ENCODE data around the gene MATCAP1.

DNA sequence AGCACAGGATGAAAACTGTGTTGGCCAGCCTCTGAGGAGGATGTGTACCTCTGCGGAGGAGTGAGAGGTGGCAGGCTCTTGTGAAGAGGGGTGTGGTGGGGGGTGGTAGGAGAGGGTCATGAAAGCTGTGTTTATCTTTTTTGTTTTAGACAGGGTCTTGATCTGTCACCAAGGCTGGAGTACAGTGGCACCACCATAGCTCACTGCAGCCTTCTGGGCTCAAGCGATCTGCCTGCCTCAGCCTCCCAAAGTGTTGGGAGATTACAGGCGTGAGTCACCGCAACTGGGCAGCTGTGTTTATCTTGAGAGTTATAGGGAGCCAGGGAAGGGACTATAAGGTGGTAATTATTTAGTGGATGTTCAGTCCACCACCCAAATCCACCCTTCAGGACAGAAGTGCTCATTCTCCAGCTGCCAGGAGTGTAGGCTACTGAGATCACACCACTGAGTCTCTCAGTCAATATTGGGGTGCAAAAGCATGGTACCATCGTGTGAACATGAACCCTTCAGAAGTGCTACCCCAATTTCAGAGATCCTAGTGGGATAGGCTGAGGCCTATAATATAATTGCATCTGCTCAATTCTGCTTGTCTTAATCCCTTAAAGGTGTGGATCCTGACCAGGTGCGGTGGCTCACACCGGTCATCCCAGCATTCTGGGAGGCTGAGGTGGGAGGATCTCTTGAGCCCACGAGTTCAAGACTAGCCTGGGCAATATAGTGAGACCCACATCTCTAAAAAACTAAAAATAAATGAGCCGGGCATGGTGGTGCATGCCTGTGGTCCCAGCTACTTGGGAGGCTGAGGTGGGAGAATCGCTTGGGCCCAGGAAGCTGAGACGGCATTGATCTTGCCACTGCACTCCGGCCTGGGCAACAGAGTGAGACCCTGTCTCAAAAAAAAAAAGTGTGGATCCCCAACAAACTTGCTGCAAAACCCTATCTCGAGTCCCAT lies 7.0 kb upstream of the MATCAP1 start:
- TF ChIP-seq, protein P1, sequence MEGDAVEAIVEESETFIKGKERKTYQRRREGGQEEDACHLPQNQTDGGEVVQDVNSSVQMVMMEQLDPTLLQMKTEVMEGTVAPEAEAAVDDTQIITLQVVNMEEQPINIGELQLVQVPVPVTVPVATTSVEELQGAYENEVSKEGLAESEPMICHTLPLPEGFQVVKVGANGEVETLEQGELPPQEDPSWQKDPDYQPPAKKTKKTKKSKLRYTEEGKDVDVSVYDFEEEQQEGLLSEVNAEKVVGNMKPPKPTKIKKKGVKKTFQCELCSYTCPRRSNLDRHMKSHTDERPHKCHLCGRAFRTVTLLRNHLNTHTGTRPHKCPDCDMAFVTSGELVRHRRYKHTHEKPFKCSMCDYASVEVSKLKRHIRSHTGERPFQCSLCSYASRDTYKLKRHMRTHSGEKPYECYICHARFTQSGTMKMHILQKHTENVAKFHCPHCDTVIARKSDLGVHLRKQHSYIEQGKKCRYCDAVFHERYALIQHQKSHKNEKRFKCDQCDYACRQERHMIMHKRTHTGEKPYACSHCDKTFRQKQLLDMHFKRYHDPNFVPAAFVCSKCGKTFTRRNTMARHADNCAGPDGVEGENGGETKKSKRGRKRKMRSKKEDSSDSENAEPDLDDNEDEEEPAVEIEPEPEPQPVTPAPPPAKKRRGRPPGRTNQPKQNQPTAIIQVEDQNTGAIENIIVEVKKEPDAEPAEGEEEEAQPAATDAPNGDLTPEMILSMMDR (IDR thresholded peaks at IDR 0.05; ENCODE audit: insufficient read depth, low read length): no peak
- no peak for TF ChIP-seq POLR2AphosphoS5 (IDR thresholded peaks at IDR 0.05; ENCODE audit: low read depth)

Measured in HL-60 (cell line).